ENCODE measurements around the gene LIN7A.

DNA sequence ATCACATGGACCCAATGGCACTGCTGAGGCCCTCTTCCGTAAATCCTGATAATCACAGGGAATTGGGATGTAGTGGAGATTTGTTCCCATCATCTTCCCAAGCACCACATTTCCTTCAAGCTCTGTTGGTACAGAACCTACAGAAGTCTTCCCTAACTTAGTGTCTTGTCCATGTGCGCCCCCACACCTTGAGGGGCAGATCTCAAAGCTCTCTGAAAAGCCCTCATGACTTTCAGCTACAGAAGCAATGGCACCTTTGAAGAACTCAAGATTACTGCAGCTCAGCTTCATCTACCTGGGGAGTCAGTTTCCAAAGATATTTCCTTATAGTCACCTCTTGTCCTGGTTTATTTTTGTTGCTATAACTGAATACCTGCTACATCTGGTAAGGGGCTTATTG, 166.8 kb downstream of the LIN7A start:
- TF ChIP-seq, protein P1, sequence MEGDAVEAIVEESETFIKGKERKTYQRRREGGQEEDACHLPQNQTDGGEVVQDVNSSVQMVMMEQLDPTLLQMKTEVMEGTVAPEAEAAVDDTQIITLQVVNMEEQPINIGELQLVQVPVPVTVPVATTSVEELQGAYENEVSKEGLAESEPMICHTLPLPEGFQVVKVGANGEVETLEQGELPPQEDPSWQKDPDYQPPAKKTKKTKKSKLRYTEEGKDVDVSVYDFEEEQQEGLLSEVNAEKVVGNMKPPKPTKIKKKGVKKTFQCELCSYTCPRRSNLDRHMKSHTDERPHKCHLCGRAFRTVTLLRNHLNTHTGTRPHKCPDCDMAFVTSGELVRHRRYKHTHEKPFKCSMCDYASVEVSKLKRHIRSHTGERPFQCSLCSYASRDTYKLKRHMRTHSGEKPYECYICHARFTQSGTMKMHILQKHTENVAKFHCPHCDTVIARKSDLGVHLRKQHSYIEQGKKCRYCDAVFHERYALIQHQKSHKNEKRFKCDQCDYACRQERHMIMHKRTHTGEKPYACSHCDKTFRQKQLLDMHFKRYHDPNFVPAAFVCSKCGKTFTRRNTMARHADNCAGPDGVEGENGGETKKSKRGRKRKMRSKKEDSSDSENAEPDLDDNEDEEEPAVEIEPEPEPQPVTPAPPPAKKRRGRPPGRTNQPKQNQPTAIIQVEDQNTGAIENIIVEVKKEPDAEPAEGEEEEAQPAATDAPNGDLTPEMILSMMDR (IDR thresholded peaks at IDR 0.05; ENCODE audit: low read length) = no peak
- TF ChIP-seq EZH2 (IDR thresholded peaks at IDR 0.05; ENCODE audit: borderline replicate concordance, low read length) = no peak

Data from OCI-LY1 (cell line).